ENCODE results near the gene LIMS2.

Gene LIMS2

GRCh38 chr2:127646487-127647241, 28.7 kb downstream of the LIMS2 start:
- peak overlapping the region; percentile 47; the same call in 1 of the 2 replicates for H2AFZ ChIP-seq (ENCODE audit: low read depth, low read length)
- no peak overlapping the region for H3K4me2 ChIP-seq (ENCODE audit: low read length)
- peaks cover 5% of the 10 kb centered on the region for H3K4me1 ChIP-seq (ENCODE audit: low read length)
- no peak for TF ChIP-seq EZH2phosphoT487 (IDR thresholded peaks at IDR 0.05; ENCODE audit: low read depth)
- TF ChIP-seq, protein P1, sequence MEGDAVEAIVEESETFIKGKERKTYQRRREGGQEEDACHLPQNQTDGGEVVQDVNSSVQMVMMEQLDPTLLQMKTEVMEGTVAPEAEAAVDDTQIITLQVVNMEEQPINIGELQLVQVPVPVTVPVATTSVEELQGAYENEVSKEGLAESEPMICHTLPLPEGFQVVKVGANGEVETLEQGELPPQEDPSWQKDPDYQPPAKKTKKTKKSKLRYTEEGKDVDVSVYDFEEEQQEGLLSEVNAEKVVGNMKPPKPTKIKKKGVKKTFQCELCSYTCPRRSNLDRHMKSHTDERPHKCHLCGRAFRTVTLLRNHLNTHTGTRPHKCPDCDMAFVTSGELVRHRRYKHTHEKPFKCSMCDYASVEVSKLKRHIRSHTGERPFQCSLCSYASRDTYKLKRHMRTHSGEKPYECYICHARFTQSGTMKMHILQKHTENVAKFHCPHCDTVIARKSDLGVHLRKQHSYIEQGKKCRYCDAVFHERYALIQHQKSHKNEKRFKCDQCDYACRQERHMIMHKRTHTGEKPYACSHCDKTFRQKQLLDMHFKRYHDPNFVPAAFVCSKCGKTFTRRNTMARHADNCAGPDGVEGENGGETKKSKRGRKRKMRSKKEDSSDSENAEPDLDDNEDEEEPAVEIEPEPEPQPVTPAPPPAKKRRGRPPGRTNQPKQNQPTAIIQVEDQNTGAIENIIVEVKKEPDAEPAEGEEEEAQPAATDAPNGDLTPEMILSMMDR (IDR thresholded peaks at IDR 0.05; ENCODE audit: low read depth, low read length) = no peak
- H3K27me3 ChIP-seq (ENCODE audit: low read depth, low read length) = no peaks in the 10 kb centered on the region
- no peaks in the 10 kb centered on the region for H3K79me2 ChIP-seq (ENCODE audit: low read length)
- no peaks in the 10 kb centered on the region for H3K36me3 ChIP-seq (replicated peaks; ENCODE audit: low read depth, low read length)
- H3K27ac ChIP-seq (ENCODE audit: low read length) = no peak overlapping the region
- no peaks in the 10 kb centered on the region for H3K9me3 ChIP-seq (ENCODE audit: insufficient read depth, low read length)
- H4K20me1 ChIP-seq (ENCODE audit: insufficient read depth, low read length) = no peaks in the 10 kb centered on the region
- H3K9ac ChIP-seq (ENCODE audit: low read length) = no peak overlapping the region
- H3K4me3 ChIP-seq (ENCODE audit: low read length) = no peak overlapping the region

DNA sequence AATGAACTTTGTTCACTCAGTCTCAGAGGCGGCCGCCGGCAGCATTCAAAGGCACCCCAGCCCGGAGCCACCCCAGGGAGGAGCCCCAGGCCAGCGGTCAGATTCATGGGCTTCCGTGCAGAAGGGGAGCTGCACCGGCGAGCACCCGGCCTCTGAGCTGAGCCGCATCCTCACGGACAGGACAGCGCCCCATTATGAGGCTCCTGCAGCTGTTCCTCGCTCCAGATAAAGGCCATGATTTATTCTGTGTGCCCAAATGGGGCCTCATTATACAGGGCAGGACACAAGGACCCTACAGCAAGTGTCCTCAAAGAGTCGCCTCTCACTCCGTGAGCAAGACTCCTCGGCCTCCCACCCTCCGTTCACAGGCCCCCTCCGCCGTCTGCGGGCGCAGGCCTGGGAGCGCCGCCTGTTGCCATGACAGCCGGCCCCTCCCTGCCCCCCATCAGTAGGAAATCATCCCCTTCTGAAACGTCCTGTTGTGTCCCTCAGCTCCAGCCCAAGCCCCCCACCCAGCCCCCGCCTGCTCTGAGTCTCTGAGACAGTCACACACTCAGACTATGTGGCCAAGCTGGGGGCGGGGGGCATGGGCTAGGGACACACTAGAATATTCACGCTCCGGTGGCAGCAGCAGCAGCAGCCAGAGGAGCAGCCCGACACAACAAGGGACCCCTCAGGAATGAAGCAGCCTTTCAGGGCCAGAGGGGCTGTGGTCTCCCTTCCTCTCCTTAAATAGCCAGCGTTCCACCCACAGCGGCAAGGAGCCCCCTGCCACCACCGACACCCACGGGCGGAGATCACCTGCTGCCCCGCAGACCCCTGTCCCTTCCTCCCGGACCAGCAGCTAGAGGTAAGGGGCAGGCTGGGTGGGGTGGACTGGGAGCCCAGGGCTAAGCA, 29.7 kb downstream of the LIMS2 start, which contains the start of gene GPR17:
Gene GPR17, plus strand, starts transcription at position 759 of the 897 bp plus-strand sequence. CDS start 4,583 bp downstream, outside the sequence.
- H3K4me2 ChIP-seq (ENCODE audit: low read length) = no peak within 1 kb of the TSS
- H3K79me2 ChIP-seq (ENCODE audit: low read length) = no peaks in the 10 kb centered on the region
- no peak within 1 kb of the TSS for H3K9ac ChIP-seq (ENCODE audit: low read length)
- H3K27ac ChIP-seq (ENCODE audit: low read length) = no peak within 1 kb of the TSS
- H3K9me3 ChIP-seq (ENCODE audit: insufficient read depth, low read length) = no peaks in the 10 kb centered on the region
- no peak within 1 kb of the TSS for H3K4me3 ChIP-seq (ENCODE audit: low read length)
- no peaks in the 10 kb centered on the region for H4K20me1 ChIP-seq (ENCODE audit: insufficient read depth, low read length)
- peaks cover 5% of the 10 kb centered on the region for H3K4me1 ChIP-seq (ENCODE audit: low read length)
- TF ChIP-seq EZH2phosphoT487 (IDR thresholded peaks at IDR 0.05; ENCODE audit: low read depth) = no peak
- TF ChIP-seq, protein P1 (IDR thresholded peaks at IDR 0.05; ENCODE audit: low read depth, low read length) = no peak
- no peaks in the 10 kb centered on the region for H3K36me3 ChIP-seq (replicated peaks; ENCODE audit: low read depth, low read length)
- H2AFZ ChIP-seq (ENCODE audit: low read depth, low read length) = peak within 1 kb of the TSS; percentile 47; the same call in 1 of the 2 replicates
- H3K27me3 ChIP-seq (ENCODE audit: low read depth, low read length) = no peaks in the 10 kb centered on the region

- Histone ChIP-seq H3K79me2 (ENCODE audit: low read length) (no peaks in the 10 kb centered on the region), H3K9me3 (ENCODE audit: insufficient read depth, low read length) (no peaks in the 10 kb centered on the region), H3K36me3 (replicated peaks; ENCODE audit: low read depth, low read length) (no peaks in the 10 kb centered on the region), H4K20me1 (ENCODE audit: insufficient read depth, low read length) (no peaks in the 10 kb centered on the region), H3K4me3 (ENCODE audit: low read length) (no peak overlapping the region), H3K4me2 (ENCODE audit: low read length) (no peak overlapping the region), H3K4me1 (ENCODE audit: low read length) (peaks cover 9% of the 10 kb centered on the region), H3K27ac (ENCODE audit: low read length) (no peak overlapping the region), H2AFZ (ENCODE audit: low read depth, low read length) (no peak overlapping the region), H3K9ac (ENCODE audit: low read length) (no peak overlapping the region), H3K27me3 (ENCODE audit: low read depth, low read length) (no peaks in the 10 kb centered on the region)
- no peak for TF ChIP-seq EZH2phosphoT487 (IDR thresholded peaks at IDR 0.05; ENCODE audit: low read depth)
- TF ChIP-seq, protein P1 (IDR thresholded peaks at IDR 0.05; ENCODE audit: low read depth, low read length) = no peak
Observed at GRCh38 chr2:127645026-127645394, 30.3 kb downstream of the LIMS2 start.

Data from OCI-LY3 (cell line).